Astrocyte (in vitro differentiated cells and primary cell): ENCODE measurements around the gene SHQ1.

ENCODE experiments used
- EZH2 ChIP-seq: IDR thresholded peaks from 2 replicates; pipeline ENCODE4 v1.6.1; 2012; ENCODE audit warnings: mild to moderate bottlenecking, low read length, inconsistent platforms; ENCODE audit not compliant: insufficient read depth
- TF ChIP-seq, protein P1 (sequence below): IDR thresholded peaks from 2 replicates; pipeline ENCODE4 v1.5.1; 2011; ENCODE audit warnings: low read depth, mild to moderate bottlenecking, inconsistent platforms, low read length, moderate library complexity; ENCODE audit not compliant: insufficient read depth

- TF ChIP-seq, protein P1, sequence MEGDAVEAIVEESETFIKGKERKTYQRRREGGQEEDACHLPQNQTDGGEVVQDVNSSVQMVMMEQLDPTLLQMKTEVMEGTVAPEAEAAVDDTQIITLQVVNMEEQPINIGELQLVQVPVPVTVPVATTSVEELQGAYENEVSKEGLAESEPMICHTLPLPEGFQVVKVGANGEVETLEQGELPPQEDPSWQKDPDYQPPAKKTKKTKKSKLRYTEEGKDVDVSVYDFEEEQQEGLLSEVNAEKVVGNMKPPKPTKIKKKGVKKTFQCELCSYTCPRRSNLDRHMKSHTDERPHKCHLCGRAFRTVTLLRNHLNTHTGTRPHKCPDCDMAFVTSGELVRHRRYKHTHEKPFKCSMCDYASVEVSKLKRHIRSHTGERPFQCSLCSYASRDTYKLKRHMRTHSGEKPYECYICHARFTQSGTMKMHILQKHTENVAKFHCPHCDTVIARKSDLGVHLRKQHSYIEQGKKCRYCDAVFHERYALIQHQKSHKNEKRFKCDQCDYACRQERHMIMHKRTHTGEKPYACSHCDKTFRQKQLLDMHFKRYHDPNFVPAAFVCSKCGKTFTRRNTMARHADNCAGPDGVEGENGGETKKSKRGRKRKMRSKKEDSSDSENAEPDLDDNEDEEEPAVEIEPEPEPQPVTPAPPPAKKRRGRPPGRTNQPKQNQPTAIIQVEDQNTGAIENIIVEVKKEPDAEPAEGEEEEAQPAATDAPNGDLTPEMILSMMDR, result no peak
- TF ChIP-seq EZH2, result no peak
These were observed 99.6 kb downstream of the SHQ1 start for GRCh38 chr3:72748659-72749058.
